OCI-LY7 (cell line): ENCODE data around the gene GDA. TPM values are rescaled to one million over a fixed set of nuclear protein-coding genes. Genes with fewer than 3 reads are reported as not detected.

Source experiments
- small RNA-seq: library from RNA; depleted of rRNA; stranded (forward); fragments of <200 nt; gene quantifications from one replicate; pipeline ENCODE3, GENCODE V24; 2014
- total RNA-seq, 2 experiments: library from RNA; depleted of rRNA in 1 of 2; stranded (reverse); fragments of >200 nt in 1 of 2; shearing (Covaris generic) in 1 of 2; gene quantifications; 2 replicates each; pipeline ENCODE4 v1.2.3, GENCODE V29; 2014 to 2022

Gene GDA
- total RNA-seq, 2 experiments from 2014 or later: not detected

Small RNAs within 50 kb of the gene (small RNA-seq; reads per million reads assigned to genes)
- not detected for gene RNA5SP285

Other genes with a start within 250 kb of the GDA start
- gene ABHD17B, start 238.2 kb upstream of the GDA start, total RNA-seq (2014; rRNA removed; shearing (Covaris generic)): 28.3 and 31.0 TPM in 2 replicates
- 47.7 and 51.8 TPM in 2 replicates for gene ABHD17B, start 238.2 kb upstream of the GDA start, total RNA-seq (2022)
- 5.6 and 8.7 TPM in 2 replicates for gene C9orf85, start 237.8 kb upstream of the GDA start, total RNA-seq (2014; rRNA removed; shearing (Covaris generic))
- gene C9orf85, start 237.8 kb upstream of the GDA start, total RNA-seq (2022): 12.1 and 14.2 TPM in 2 replicates
- gene C9orf57, start 88.8 kb upstream of the GDA start, total RNA-seq (2014; rRNA removed; shearing (Covaris generic)): not detected in 2 replicates
- gene C9orf57, start 88.8 kb upstream of the GDA start, total RNA-seq (2022): not detected in 2 replicates
- 30.9 and 60.5 TPM in 2 replicates for gene ZFAND5, start 215.8 kb downstream of the GDA start, total RNA-seq (2014; rRNA removed; shearing (Covaris generic))
- 54.3 and 57.7 TPM in 2 replicates for gene ZFAND5, start 215.8 kb downstream of the GDA start, total RNA-seq (2022)